GM12874 (cell line): ENCODE measurements around the gene IL1F10.

Source experiments
- CTCF ChIP-seq: IDR thresholded peaks from 2 replicates; pipeline ENCODE4 v1.5.1; 2011; ENCODE audit warnings: low read depth, mild to moderate bottlenecking, control low read depth, low read length, moderate library complexity; ENCODE audit not compliant: insufficient read depth

Gene IL1F10

GRCh38 chr2:113083296-113083695 lies 15.5 kb downstream of the IL1F10 start:
- TF ChIP-seq CTCF: no peak

GRCh38 chr2:113084249-113085000 lies 16.7 kb downstream of the IL1F10 start:
- TF ChIP-seq CTCF: peak; percentile 15; the same call in 1 of the 2 replicates

- TF ChIP-seq CTCF: no peak
Observed at GRCh38 chr2:113085542-113085941, 17.8 kb downstream of the IL1F10 start.

- no peak for TF ChIP-seq CTCF
Observed at GRCh38 chr2:113088213-113088992, 20.6 kb downstream of the IL1F10 start.

GRCh38 chr2:113089916-113090315 lies 22.1 kb downstream of the IL1F10 start:
- no peak for TF ChIP-seq CTCF

- TF ChIP-seq CTCF: no peak
Observed at GRCh38 chr2:113091231-113091896, 23.6 kb downstream of the IL1F10 start.
